ENCODE data around the gene AKIRIN2. TPM values are rescaled to one million over a fixed set of nuclear protein-coding genes. Genes with fewer than 3 reads are reported as not detected.
A peak's percentile ranks its signal among the peaks of the same experiment; 100 is the strongest.

Gene AKIRIN2
- total RNA-seq, 2 experiments from 2014 or later: 91.0 to 92.5 TPM

GRCh38 chr6:87738744-87739143, 36.7 kb upstream of the AKIRIN2 start:
- intact Hi-C loops (cut with DNase I, micrococcal nuclease): no loop called here
- Histone ChIP-seq H3K4me1 (ENCODE audit: insufficient read depth, low read length) (peaks cover 18% of the 10 kb centered on the region), H3K36me3 (ENCODE audit: insufficient read depth, low read length) (no peaks in the 10 kb centered on the region), H3K27me3 (ENCODE audit: control insufficient read depth in 1 of 2, insufficient read depth in 2 of 2, low read length in 2 of 2) (no peaks in the 10 kb centered on the region), H3K27ac (ENCODE audit: low read depth in 1 of 2, low read length in 2 of 2) (peak overlapping the region in 1 of 2 donors; percentile 15), H3K9me3 (ENCODE audit: control insufficient read depth in 1 of 2, insufficient read depth in 1 of 2, low read length in 2 of 2) (no peaks in the 10 kb centered on the region), H3K4me3 (ENCODE audit: low read length) (no peak overlapping the region)
- Mint-ChIP-seq H3K27me3 (no peaks in the 10 kb centered on the region), H3K36me3 (ENCODE audit: low read depth) (peaks cover 4% of the 10 kb centered on the region), H3K4me1 (ENCODE audit: low read depth) (peaks cover 43% of the 10 kb centered on the region), H3K27ac (peak overlapping the region; percentile 56), H3K9me3 (peaks cover 4% of the 10 kb centered on the region), H3K4me3 (no peak overlapping the region)
- TF ChIP-seq CTCF (IDR thresholded peaks at IDR 0.05): no peak
- CTCF ChIA-PET: no interaction called here
- POLR2A ChIA-PET: no interaction called here
- DNase-seq (peak in 1 of 14 experiments; percentile 49), ATAC-seq (ENCODE audit: poor library complexity) (no peak)

GRCh38 chr6:87738000-87738399, 36.0 kb upstream of the AKIRIN2 start:
- Mint-ChIP-seq H3K9me3 (peaks cover 4% of the 10 kb centered on the region), H3K4me3 (peak overlapping the region; percentile 1), H3K4me1 (ENCODE audit: low read depth) (peaks cover 45% of the 10 kb centered on the region), H3K27me3 (no peaks in the 10 kb centered on the region), H3K27ac (peak overlapping the region; percentile 56), H3K36me3 (ENCODE audit: low read depth) (peaks cover 4% of the 10 kb centered on the region)
- Histone ChIP-seq H3K27me3 (ENCODE audit: control insufficient read depth in 1 of 2, insufficient read depth in 2 of 2, low read length in 2 of 2) (no peaks in the 10 kb centered on the region), H3K4me3 (ENCODE audit: low read length) (no peak overlapping the region), H3K36me3 (ENCODE audit: insufficient read depth, low read length) (no peaks in the 10 kb centered on the region), H3K4me1 (ENCODE audit: insufficient read depth, low read length) (peaks cover 18% of the 10 kb centered on the region), H3K27ac (ENCODE audit: low read depth in 1 of 2, low read length in 2 of 2) (peak overlapping the region in 1 of 2 donors; percentile 3), H3K9me3 (ENCODE audit: control insufficient read depth in 1 of 2, insufficient read depth in 1 of 2, low read length in 2 of 2) (no peaks in the 10 kb centered on the region)
- no peak for TF ChIP-seq CTCF (IDR thresholded peaks at IDR 0.05)
- POLR2A ChIA-PET: interaction anchor here (1.0 kb wide), 1 partner anchor 36 kb away, joined by 3 read pairs; the partner anchor contains the start of gene AKIRIN2
- CTCF ChIA-PET: no interaction called here
- intact Hi-C loops (cut with DNase I, micrococcal nuclease): no loop called here
- DNase-seq (peak in 2 of 14 experiments; percentile 26 to 58), ATAC-seq (ENCODE audit: poor library complexity) (no peak)

- ChIA-PET POLR2A (no interaction called here), CTCF (no interaction called here)
- intact Hi-C loops (cut with DNase I, micrococcal nuclease): no loop called here
- Mint-ChIP-seq H3K36me3 (ENCODE audit: low read depth) (peaks cover under 1% of the 10 kb centered on the region), H3K9me3 (peaks cover 1% of the 10 kb centered on the region), H3K4me1 (ENCODE audit: low read depth) (peaks cover 41% of the 10 kb centered on the region), H3K27me3 (no peaks in the 10 kb centered on the region), H3K27ac (peak overlapping the region; percentile 57), H3K4me3 (no peak overlapping the region)
- H3K4me3 ChIP-seq (ENCODE audit: low read length): no peak overlapping the region
- TF ChIP-seq CTCF (IDR thresholded peaks at IDR 0.05): no peak
- H3K9me3 ChIP-seq (ENCODE audit: control insufficient read depth in 1 of 2, insufficient read depth in 1 of 2, low read length in 2 of 2): no peaks in the 10 kb centered on the region
- DNase-seq (peak in 3 of 14 experiments; percentile 11 to 36 (median 32)), ATAC-seq (ENCODE audit: poor library complexity) (peak; percentile 25)
- H3K4me1 ChIP-seq (ENCODE audit: insufficient read depth, low read length): peaks cover 20% of the 10 kb centered on the region
- H3K27ac ChIP-seq (ENCODE audit: low read depth in 1 of 2, low read length in 2 of 2): peak overlapping the region in 1 of 2 donors; percentile 41
- H3K27me3 ChIP-seq (ENCODE audit: control insufficient read depth in 1 of 2, insufficient read depth in 2 of 2, low read length in 2 of 2): no peaks in the 10 kb centered on the region
- H3K36me3 ChIP-seq (ENCODE audit: insufficient read depth, low read length): no peaks in the 10 kb centered on the region
Measured at GRCh38 chr6:87736809-87737540, 34.9 kb upstream of the AKIRIN2 start.
